ENCODE results near the gene CGREF1.

- TF ChIP-seq CTCF (IDR thresholded peaks at IDR 0.05) = no peak
- TF ChIP-seq POLR2A (IDR thresholded peaks at IDR 0.05) = no peak
- TF ChIP-seq POLR2AphosphoS5 (IDR thresholded peaks at IDR 0.05) = no peak
- no peak for TF ChIP-seq EP300 (IDR thresholded peaks at IDR 0.05)
Measured at GRCh38 chr2:27059141-27059820, 59.6 kb downstream of the CGREF1 start.
